ENCODE results near the gene B3GNT9.

The B3GNT9 gene

DNA sequence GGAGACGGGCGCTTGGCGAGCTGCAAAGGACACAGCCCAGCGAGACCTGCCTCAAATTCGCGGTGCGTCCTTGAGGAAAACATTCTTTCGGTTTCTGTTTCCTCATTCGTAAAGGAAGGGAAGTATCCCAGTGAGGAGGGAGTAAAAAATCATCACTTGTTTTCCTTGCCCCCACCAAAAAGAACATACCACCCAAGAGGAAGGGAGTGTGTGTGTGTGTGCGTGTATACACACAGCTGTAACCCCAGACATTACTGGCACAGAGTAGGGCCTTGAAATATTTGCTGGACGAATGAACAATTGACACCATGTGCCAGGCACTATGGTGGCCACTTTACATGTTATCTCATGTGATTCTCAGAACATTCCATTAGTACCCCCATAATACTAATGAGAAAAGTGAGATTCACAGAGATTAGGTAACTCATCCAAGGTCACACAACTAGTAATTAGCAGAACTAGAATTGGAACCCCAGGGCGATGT is 34.9 kb upstream of the B3GNT9 start:
- no peak for DNase-seq (ENCODE audit: low read depth)

DNA sequence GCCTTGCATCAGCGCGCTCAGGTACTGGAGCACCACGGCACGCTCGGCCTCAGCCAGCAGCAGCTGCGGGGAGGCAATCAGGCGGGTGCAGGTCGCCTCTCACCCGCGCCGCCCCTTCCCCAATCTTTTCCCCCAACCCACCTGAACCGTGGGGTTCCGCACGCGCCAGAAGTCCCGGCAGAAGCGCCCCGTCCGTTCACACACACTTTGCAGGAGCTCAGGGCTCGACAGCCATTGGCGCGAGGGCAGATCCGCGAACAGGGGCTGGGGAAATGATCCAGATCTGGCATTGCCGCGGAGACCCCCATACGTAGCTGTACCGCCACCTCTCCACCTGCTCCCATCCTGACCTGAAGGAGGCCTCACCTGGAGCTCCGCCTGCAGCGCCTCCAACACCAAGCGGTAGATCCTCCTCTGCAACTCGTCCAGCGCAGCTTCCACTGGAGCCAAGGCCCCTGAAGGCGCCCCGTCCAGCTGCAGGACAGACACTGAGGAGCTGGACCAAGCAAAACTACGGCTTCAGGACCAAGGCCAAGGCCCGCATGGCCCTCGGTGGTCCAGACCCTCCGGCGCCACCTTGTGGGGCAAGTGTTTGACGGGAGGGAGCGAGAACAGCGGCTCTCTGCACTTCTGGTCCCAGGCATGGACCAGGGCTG is 34.3 kb upstream of the B3GNT9 start:
- DNase-seq (ENCODE audit: low read depth), result peak; percentile 93

DNA sequence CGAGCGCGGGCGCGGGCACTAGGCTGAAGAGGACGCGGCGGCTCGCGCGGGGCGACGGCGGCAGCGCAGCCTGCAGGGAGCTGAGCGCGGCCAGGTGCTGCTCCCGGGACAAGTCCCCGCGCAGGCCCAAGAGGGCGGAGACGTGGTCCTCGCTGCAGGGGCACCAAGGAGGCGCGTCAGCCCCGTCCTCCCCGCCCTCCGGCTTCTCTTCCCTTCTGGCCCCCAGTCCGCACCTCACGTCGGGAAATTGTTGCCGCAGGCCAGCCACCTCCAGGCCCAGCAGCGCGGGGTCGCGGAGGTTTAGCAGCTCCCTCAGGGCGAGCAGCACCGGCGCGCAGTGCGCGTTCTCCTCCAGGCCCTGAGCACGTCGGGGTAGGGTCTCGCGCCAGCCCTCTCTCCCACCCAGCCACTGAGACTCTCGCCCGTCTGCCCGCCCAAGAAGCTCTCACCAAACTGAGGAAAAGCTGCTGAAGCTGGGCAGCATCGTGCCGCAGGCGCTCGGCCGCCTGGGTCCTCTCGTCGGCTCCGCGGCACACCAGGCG is 33.7 kb upstream of the B3GNT9 start:
- no peak for DNase-seq (ENCODE audit: low read depth)

DNA sequence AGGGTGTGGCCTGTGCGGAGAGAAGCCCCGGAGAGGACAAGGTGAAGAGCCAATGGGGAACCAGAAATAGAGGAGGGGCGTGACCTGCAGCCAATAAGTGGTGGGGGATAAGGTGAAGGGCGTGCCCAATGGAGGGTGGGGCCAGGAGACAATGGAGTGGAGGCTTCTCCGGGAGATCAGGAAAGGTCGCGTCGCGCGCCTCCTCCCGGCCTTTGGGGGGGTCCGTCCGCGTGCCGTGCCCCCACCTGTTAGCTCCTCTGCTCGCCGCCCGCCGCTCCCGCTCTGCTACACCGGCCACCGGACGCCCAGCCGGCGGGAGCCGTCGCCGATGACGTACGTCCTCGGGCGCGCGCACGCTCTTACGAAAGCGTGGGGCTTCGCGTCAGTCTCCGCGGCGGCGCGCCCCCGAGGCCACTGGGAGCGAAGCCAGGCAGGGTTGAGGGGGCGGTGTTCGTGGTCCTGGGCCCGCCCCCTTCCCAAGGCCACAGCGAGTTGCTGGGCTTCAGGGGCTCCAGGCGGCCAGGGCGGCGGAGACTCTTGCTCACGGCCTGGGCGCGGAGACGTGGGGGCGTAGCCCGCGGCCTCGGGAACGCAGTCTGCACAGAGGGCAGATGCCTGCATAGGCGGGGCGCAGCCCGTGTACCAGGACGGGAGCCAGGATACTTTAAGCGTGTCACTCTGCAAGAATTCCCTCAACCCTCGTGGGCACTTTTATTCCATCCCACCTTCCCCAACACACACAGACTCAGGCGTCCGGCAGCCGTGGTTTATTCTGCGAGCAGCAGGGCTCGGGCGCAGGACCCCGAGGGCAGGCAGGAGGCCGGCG is 33.0 kb upstream of the B3GNT9 start, which contains the start of gene MATCAP1:
TSS of gene MATCAP1 (minus strand) at position 337 of the 826 bp plus-strand sequence. CDS start 3,353 bp downstream, outside the sequence.
- DNase-seq (ENCODE audit: low read depth), result peak; percentile 99

DNA sequence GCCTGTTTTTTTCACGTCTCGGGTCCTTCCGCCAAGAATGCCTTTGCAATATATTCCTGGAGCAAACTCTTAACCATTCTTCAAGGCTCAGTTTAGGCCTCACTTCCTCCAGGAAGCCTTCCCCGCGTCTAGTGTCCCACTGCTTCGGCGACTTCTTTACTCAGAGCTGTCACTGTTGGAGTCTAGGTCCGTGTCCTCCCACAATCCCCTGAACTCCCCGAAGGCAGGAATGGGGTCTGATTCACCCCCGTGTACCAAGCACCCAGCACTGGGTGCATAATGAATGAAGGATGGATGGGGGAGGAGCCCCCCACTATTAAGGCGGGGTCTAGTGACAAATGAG is 32.5 kb upstream of the B3GNT9 start:
- no peak for DNase-seq (ENCODE audit: low read depth)

DNA sequence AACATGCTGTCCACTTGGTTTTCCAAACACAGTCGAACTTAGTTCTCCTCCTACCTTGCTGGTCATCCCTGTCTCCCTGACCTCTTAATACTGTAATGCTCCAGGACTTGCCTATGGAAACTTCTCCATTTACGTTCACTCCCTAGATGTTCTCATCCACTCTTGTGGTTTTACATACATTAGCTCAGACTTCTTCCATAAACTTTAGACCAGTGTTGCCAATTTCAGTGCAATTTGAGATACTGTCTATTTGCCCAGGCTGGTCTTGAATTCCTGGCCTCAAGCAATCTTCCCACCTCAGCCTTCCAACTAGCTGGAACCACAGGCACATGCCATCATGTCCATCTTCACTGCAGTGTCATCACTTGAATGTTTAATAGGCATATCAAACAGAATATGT is 31.5 kb upstream of the B3GNT9 start:
- no peak for DNase-seq (ENCODE audit: low read depth)

- peak; percentile 83 for DNase-seq (ENCODE audit: low read depth)
These were observed 30.5 kb upstream of the B3GNT9 start for GRCh38 chr16:67181346-67181745.

DNA sequence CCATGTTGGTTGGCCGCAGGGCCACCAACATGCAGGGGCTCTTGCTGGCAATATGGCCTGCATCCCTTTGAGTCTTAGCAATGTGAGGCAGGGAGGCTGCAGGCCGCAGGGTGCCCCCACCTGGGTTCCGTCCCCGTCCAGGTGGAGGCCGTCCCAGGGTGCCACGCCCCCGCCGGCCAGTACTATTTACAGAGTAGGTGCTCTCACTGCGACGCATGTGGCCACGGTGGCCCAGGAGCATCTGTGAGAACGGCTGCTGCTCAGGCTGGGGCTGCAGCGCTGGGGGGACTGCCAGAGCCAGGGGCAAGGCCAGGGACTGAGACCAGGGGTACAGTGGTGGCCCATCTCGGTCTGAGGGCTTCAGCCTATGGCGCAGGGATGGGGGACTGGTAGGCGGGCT is 29.4 kb upstream of the B3GNT9 start:
- DNase-seq (ENCODE audit: low read depth), result no peak

GRCh38 chr16:67179421-67180080 is 28.8 kb upstream of the B3GNT9 start:
- DNase-seq (ENCODE audit: low read depth), result no peak

- DNase-seq (ENCODE audit: low read depth), result peak; percentile 49
These were observed 27.2 kb upstream of the B3GNT9 start for GRCh38 chr16:67177743-67178699.

DNA sequence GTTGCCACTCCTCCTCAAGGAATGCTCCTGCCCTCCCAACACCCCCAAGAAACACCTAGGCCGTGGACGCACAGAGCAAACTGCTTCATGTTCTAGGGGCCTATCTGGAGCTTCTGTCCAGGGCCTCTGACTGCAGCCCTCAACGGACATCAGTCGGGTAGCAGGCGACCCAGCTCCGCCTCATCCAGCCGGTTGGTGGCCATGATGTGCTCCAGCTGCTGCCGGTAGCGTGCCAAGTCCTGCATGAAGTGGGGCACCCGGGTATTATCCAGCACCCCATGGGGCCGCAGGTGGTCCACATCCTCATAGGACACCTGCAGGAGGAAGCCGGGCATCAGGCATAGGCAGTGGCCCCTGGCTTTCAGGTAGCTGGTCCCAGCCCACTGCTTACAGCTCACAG is 25.9 kb upstream of the B3GNT9 start:
- no peak for DNase-seq (ENCODE audit: low read depth)

DNA sequence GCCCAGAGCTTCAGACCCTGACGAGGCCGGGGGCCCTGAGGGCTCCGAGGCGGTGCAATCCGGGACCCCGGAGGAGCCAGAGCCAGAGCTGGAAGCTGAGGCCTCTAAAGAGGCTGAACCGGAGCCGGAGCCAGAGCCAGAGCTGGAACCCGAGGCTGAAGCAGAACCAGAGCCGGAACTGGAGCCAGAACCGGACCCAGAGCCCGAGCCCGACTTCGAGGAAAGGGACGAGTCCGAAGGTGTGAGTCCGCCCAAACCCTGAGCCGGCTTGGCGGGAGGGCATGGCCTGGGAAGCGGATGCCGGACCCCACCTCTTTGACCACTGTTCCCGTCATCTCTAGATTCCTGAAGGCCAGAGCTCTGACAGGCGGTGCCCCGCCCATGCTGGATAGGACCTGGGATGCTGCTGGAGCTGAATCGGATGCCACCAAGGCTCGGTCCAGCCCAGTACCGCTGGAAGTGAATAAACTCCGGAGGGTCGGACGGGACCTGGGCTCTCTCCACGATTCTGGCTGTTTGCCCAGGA is 24.0 kb upstream of the B3GNT9 start:
- DNase-seq (ENCODE audit: low read depth), result no peak

DNA sequence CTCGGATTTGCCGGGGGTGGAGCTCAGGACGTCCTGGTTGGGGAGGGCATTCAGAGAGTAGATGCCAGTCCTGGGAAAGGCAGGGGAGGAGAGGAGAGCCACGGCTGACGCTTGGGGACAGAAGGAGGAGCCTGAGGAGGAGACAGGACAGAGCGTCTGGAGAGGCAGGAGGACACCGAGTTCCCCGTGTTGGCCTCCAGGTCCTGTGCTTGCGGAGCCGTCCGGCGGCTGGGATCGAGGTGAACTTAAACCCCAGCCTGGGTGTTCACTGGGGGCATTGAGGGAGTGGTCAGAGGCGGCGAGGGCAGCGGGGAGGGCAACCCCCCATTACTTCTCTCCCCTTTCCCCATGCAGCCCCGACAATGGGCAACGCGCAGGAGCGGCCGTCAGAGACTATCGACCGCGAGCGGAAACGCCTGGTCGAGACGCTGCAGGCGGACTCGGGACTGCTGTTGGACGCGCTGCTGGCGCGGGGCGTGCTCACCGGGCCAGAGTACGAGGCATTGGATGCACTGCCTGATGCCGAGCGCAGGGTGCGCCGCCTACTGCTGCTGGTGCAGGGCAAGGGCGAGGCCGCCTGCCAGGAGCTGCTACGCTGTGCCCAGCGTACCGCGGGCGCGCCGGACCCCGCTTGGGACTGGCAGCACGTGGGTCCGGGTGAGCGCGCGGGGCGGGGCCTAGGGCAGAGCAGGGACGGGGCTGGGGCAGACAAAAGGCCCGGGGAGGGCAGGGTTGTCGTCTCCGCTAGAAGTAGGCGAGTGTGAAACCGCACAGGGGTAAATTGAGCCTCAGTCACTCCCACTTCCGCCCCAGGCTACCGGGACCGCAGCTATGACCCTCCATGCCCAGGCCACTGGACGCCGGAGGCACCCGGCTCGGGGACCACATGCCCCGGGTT is 23.3 kb upstream of the B3GNT9 start:
- peak; percentile 89 for DNase-seq (ENCODE audit: low read depth)

- DNase-seq (ENCODE audit: low read depth), result no peak
These were observed 22.5 kb upstream of the B3GNT9 start for GRCh38 chr16:67173323-67173722.

- DNase-seq (ENCODE audit: low read depth), result no peak
These were observed 20.3 kb upstream of the B3GNT9 start for GRCh38 chr16:67170949-67171649.

DNA sequence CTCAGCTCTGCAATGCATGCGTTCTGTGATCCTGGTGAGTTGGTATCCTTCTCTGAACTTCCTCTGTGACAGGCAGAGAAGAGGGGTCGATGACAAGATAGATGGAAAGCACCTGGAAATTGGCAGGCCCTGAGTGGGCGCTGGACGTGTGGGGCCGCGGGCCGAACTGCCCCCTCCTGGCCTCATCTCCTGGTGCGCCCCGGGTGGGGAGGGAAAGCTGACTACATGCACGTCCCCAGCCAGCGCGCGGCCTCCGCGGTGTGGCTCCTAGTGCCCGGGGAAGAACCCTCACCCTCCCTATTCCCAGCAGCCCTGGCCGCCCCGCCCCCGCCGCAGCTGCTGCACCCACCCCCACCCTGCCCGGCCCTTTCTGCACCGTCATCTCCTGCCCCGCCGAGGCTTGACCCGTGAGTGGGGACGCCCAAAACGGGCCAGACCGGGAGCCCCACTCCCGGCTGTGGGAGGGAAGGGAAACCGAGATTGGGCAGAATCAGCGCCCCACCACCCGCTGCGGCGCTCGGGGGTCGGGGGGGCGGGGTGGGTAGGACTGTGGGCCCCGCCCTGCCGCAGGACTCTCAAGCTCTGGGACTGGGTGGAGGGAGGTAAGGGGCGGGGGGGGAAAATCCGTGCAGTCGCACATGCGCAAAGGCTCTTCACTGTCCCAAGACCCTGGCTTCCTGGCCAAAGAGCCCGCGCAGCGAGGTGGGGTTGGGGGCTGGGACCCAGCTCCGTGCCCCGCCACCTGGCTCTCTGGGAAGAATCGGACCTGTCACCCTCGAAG is 19.6 kb upstream of the B3GNT9 start, which contains the start of gene NOL3:
TSS of gene NOL3 (plus strand) at position 371 of the 781 bp plus-strand sequence.
- peak; percentile 88 for DNase-seq (ENCODE audit: low read depth)

GRCh38 chr16:67169642-67170167 is 18.9 kb upstream of the B3GNT9 start:
- peak; percentile 34 for DNase-seq (ENCODE audit: low read depth)

GRCh38 chr16:67169011-67169451 is 18.2 kb upstream of the B3GNT9 start:
- no peak for DNase-seq (ENCODE audit: low read depth)

Data from EH (cell line).